ENCODE results near the gene SIGLEC10. TPM values are rescaled to one million over a fixed set of nuclear protein-coding genes. Genes with fewer than 3 reads are reported as not detected.

SIGLEC10 gene
- total and polyA plus RNA-seq, 2 of the 4 experiments (the other 2 are of a cell fraction), result not detected

DNA sequence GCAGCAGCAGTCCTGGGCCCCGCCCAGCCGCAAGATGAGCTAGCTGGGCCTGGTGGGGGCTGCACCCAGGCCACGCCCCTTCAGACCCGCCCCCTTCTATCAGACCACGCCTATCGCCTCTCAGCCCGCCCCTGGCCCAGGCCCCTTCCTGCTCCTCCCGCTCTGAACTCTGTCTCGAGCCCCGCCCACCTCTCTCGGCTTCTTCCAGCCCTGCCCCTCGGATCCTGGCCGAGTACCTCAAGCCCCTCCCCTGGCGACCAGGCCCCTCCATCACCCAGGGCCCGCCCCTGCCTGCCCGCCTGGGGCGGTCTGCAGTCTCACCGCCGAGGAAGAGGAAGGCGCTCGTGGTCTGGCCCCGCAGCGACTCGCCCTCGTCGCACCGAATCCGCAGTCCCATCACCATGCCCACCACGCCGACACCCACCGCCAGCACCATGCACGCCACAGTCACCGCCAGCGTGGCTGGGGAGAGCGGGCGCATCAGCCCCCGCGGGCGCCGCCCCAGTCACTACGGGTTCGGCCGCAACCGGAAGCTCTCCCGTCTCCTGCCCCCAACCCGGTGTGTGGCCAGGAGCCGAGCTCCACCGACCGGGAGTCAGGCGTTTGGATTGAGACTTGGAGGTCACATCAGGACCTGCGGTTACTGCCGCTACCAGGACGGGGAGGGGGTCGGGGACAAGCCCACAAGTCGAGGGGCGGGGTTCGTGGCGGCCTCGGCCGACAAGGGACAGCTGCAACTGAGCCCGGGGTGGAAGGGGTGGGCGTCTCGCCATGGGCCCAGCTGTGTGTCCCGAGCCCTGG lies 49.7 kb downstream of the SIGLEC10 start:
- Histone ChIP-seq H2AFZ (replicated peaks; ENCODE audit: low read length, poor library complexity) (peak overlapping the region; percentile 100), H3K56ac (ENCODE audit: extremely low read depth, insufficient read depth, low read length) (peak overlapping the region; percentile 76), H4K20me1 (ENCODE audit: insufficient read depth, low read length) (no peaks in the 10 kb centered on the region), H2BK120ac (ENCODE audit: low read depth, low read length) (peak overlapping the region; percentile 64; the same call in 1 of the 2 replicates), H2AK9ac (replicated peaks; ENCODE audit: low read depth, low read length, poor library complexity) (peak overlapping the region; percentile 98), H3K9ac (ENCODE audit: low read depth, low read length) (peak overlapping the region; percentile 91), H2BK15ac (ENCODE audit: low read depth, low read length) (no peak overlapping the region), H3K4me3 (ENCODE audit: insufficient read depth, low read depth, low read length) (peak overlapping the region; percentile 84), H3K4me1 (ENCODE audit: control insufficient read depth, insufficient read depth, low read length) (peaks cover 14% of the 10 kb centered on the region), H3K27ac (ENCODE audit: insufficient read depth, low read length) (peak overlapping the region; percentile 97), H3K4me2 (ENCODE audit: low read depth, low read length) (peak overlapping the region; percentile 72), H3K9me3 (ENCODE audit: control insufficient read depth, insufficient read depth, low read length) (no peaks in the 10 kb centered on the region), H3K36me3 (ENCODE audit: control insufficient read depth, insufficient read depth, low read length) (no peaks in the 10 kb centered on the region), H3K9me1 (ENCODE audit: insufficient read depth, low read length) (peaks cover 15% of the 10 kb centered on the region), H4K91ac (ENCODE audit: insufficient read depth, low read depth, low read length) (peak overlapping the region; percentile 69), H3K14ac (replicated peaks; ENCODE audit: low read depth, low read length) (peak overlapping the region; percentile 84), H4K5ac (ENCODE audit: low read depth, low read length) (peak overlapping the region; percentile 70), H2BK20ac (ENCODE audit: low read depth, low read length) (peak overlapping the region; percentile 20; the same call in 1 of the 2 replicates), H2BK5ac (ENCODE audit: low read depth, low read length, poor library complexity, severe bottlenecking) (peak overlapping the region; percentile 96), H3K23ac (ENCODE audit: low read depth, low read length) (peak overlapping the region; percentile 78; the same call in 1 of the 2 replicates), H3K27me3 (ENCODE audit: control insufficient read depth, insufficient read depth, low read length) (no peaks in the 10 kb centered on the region; the same call in 1 of the 2 replicates), H3K79me1 (ENCODE audit: low read depth in 1 of 2, low read length in 2 of 2) (peaks cover 9 to 39% of the 10 kb centered on the region in 2 experiments; a peak in 3 of 4 replicates), H3K18ac (ENCODE audit: low read depth, low read length) (peak overlapping the region; percentile 81), H4K8ac (ENCODE audit: low read depth in 2 of 2, low read length in 2 of 2) (peak overlapping the region; percentile 85 to 93), H2AK5ac (ENCODE audit: low read depth, low read length) (peak overlapping the region; percentile 95), H3K4ac (ENCODE audit: low read depth, low read length) (peak overlapping the region; percentile 95)
- TF ChIP-seq RCOR1 (IDR thresholded peaks at IDR 0.05; ENCODE audit: insufficient replicate concordance, low read length) (no peak), MAZ (IDR thresholded peaks at IDR 0.05; ENCODE audit: borderline replicate concordance, low read depth, low read length) (peak; percentile 87), POLR2A (IDR thresholded peaks at IDR 0.05; ENCODE audit: low read depth, low read length) (peak; percentile 57; the same call in 1 of the 2 replicates), SMC3 (IDR thresholded peaks at IDR 0.05; ENCODE audit: low read depth, low read length) (no peak; the same call in 1 of the 2 replicates), MXI1 (IDR thresholded peaks at IDR 0.05; ENCODE audit: borderline replicate concordance, low read depth, low read length) (peak; percentile 87)
- CTCF ChIA-PET, result no interaction called here
- in situ Hi-C loops (cut with MboI; ENCODE audit: low sequenced_read_pairs) (no loop called here), dilution Hi-C loops (cut with HindIII; ENCODE audit: low sequenced_read_pairs, unreplicated experiment) (no loop called here), intact Hi-C loops (cut with micrococcal nuclease) (loop anchor here (1.0 kb wide), 1 partner anchor 27 kb away; no protein-coding TSS in a partner anchor)
- ATAC-seq (ENCODE audit: low read depth), result peak; percentile 90
- 1% methylated on average over 19 of the region's 64 CpGs; no CpG with 5 or more reads in 1 of the 2 experiments for WGBS, 2 experiments (ENCODE audit: extremely low coverage in 2 of 2, insufficient read length in 1 of 2)
- POLR2A ChIA-PET (ENCODE audit: unreplicated experiment), result interaction anchor here (0.6 to 1.0 kb wide), 3 partner anchors 17 to 321 kb away, joined by 3 to 4 read pairs (median 3); no protein-coding TSS in a partner anchor
- DNase-seq, result peak; percentile 98
- no TSS peak for BruUV-seq (replicated peaks)

Measured in IMR-90 (cell line).